ENCODE results near the gene UCP2.

UCP2 gene

DNA sequence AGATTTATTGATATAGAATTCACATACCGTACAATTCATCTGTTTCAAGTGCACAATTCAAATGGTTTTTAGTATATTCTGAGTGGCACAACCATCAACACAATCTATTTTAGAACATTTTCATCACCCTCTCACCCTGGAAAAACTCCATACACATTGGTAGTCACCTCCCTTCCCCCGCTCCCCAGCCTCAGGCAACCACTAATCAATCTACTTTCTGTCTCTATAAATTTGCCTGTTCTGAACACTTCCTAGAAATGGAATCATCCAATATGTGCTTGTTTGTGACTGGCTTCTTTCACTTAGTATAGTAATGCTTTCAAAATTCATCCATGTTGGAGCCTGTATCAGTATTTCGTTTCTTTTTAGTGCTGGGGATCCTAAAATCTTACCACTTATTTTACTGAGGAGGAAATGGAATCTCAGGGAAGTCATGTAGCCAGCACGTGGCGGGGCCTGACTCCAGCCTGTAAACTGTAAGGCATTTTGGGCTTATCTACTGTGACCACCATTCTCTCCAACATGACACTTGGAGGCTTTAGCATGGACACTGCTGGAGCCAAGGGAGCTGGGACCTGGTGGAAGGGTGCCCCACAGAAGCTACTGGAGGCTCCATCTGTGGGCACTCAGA is 27.1 kb upstream of the UCP2 start:
- DNase-seq = no peak

DNA sequence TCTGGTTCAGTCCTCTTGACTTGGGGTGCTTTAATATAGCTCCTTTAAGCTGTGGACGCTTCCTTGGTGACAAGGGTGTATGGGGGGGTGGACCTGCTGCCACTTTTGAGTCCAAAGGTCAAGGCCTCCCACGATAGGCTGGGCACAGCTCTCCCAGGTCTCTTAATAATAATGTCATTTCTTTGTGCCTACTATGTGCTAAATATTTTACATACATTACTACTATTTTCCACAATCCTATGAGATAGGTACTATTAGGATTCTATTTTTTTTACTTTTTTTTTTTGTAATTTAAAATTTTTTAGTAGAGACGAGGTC is 26.5 kb upstream of the UCP2 start:
- no peak for DNase-seq

DNA sequence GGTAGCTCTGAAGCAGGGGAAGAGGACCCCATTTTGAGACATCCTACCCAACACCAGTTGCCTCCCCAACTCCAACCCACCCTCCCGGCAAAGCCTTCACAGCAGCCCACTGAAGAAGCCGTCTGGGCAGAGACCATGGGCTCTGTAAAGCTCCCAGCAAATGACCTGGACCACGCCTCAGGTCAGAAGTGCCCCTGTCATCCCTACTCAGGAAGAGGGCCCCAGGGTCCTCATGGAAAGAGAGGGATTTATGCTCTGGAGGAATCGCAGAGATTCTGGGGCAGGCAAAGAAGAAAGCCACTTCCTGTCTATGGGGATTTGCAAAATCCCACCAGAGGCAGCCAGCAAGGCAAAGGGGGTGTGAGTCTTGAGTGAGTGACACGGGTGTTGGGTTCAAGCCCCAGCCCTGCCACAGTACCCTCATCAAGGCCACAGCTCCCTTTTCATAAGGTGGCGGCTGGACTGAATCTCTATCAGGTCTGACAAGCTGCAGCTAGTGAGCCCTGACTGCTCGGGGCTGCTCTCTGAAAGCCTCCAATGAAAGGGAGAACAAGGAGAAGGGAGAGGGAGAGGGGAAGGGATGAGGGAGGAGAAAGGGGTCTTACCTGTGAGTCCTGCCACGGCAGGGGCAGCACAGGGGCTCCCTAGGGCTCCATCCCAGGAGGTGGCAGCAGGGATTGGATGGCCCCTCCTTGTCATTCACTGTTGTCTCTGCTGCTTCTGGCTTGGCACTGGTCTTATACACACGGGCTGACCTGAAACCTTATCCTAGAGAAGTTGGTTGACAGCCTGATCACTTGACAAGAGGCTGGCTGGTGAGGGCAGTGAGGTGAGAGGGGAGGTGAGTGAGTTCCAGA is 26.0 kb upstream of the UCP2 start, which contains the start of gene UCP3:
Gene UCP3 (minus strand): TSS at position 713 of the 857 bp plus-strand sequence. CDS start 2,043 bp downstream, outside the sequence.
- DNase-seq = no peak

DNA sequence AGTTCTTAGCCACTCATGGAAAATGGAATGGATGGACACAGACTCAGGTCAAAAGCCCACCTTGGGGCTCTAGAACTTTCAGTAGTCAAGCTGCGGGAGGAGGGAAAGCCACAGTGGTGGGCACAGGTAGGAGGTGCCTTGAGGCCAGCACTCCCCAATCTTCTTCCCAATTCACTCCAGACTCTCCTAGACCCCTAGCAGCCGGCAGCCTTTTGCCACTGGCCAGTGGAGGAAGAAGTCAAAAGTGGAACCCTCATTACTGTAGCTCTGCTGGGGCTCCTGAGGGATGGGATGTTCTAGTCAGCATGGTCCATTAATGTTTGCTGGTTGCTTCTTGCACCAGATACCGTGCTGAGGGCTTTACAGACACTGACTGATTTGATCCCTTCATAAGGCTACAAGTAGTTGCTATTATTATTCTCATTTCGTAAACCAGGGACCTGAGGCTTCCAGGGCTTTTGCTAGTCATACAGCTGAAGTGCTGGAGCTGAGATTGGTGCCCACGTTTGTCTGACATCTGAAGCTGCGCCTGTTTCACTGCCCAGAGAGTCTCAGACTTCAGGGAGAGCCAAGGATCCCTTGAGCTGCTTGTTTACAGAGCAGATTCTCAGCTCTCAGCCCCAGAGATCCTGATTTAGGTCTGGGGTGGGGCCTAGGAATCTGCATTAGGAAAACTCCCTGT is 25.2 kb upstream of the UCP2 start:
- DNase-seq = no peak

DNA sequence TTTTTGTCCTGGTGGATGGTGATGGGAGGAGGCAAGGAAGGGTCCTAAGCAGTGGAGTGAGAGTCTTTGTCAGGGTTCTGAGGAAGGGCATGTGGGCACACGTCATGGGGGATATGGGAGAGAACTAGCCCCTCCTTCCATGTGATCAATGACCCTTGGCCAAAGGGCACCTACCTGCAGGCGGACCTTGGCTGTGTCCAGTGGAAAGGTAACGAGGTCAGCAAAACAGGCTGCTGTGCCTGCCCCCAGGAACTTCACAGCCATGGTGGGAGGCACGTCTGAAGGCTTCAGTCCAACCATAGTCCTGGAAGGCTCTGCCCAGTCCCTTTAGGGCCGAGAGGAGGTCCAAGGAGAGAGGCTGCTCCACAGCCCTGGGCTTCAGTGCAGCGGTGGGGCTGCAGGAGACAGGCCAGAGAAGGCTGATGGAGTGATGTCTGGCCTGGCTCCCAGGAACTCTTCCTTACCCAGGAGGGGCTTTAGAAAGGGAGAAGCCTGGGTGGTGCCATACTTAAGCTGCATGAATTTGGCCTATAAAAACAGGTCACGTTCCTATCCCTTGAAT is 24.2 kb upstream of the UCP2 start:
- no peak for DNase-seq

DNA sequence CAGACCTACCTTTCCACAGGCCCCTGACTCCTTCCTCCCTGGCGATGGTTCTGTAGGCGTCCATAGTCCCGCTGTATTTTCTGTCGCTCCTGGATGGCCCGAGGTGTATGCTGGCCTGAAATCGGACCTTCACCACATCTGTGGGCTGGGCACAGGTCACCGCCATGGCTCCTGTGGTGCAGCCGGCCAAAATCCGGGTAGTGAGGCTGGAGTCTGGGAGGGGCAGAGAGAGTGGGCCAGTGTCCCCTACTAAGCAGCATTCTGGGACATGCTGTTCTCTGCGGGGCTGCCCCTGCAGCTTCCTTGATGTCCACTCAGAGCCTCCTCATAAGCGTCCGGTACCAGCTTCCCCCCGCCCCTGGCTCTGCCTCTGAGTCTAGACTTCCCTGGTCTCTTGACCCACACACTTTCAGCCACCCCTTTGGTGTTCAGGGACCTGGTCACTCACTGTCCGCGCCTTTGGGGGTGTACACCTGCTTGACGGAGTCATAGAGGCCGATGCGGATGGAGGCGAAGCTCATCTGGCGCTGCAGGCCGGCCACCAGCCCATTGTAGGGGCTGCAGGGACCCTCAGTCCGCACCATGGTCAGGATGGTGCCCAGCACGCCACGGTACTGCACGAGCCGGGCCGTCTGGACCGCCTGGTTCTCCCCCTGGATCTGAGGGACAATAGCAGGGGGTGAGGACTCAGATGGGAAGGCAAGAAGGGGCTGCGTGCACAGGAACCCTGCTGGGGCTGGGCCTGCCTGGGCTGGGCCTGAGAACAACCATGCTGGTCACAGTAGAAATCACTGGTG is 23.3 kb upstream of the UCP2 start:
- no peak for DNase-seq

DNA sequence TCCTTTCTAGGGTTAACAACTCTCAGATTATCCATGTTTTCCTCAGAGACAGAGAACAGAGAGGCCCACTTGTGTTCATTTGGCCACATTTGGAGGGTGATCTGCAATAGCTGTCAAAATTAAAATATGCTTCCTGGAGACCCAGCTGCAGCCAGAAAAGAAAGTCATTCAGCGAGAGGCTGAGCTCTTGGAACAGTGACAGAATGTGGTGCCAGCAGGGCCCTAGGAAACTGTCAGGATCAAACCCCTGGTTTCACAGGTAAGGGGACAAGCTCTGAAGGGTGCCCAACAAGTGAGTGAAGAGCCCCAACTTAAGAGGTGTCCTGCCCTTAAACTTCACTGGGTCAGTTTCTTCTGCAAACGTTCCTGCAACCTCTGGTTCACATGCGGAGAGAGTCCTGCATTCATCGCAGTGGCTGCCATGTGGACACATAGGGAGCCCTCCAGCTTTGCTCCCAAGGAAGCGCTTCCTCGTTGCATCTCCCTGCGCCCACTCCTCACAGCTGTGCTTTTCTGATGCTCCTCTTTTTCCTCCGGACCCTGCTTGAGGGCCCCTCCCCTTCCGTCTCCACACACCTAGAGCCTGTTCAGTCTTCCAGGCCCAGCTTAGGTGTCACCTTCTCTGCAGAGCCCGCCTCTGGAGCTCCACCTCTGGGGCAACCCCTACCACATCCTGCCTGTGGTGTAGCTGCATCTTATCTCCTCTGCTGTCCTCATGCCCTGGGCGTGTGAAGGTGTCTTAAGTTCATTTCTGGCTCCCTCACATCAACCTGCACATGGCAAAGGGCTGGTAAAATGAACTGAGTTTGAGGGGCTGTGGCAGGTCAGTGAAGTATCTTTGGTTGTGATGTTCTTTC is 22.3 kb upstream of the UCP2 start:
- no peak for DNase-seq

DNA sequence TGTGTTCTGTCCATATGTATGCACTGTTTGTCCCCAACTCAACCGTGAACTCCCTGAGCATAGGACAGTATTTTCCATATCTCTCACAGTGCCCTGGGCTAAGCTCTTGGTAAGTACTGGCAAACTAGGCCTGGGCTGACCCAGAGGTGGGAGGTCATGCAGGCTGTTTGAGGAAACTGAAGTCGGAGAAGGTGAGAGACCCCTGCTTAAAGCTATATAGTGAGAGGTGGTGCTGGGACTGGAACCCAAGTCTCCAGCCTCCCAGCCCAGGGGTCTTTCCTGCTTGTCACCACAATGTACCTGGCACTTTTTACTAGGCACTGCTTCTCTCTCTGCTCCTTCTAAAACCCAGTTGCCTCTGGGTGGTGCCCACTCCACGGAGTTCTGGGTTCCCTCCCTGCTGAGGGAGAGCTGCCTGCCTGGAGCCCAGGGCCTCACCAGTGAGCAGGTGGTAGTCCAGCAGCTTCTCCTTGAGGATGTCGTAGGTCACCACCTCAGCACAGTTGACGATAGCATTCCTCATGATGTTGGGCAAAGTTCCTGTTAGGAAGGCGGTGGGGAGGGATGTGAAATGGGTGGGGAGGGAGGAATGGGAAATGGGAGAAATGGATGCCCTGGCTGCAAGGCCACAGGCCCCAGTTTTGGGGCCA is 21.5 kb upstream of the UCP2 start:
- no peak for DNase-seq

DNA sequence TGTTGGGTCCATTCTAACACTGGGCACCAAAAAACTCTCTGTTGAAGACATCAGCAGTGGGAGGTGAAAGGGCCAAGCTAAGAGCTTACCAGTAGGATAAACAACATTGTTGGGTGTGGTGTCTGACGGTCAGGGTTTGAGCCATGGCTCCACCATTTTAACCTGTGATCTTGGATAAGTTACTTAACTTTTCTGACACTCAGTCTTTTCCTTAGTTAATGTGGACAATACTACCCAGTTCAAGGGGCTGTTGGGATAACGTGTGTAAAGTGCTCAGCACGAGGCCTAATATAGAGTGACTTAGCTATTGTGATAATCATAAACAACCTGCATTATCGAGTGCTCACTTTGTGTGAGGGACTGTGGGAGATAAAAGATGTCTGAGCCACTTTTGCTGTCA is 20.2 kb upstream of the UCP2 start:
- no peak for DNase-seq

GRCh38 chr11:74001822-74002286 is 19.2 kb upstream of the UCP2 start:
- no peak for DNase-seq

GRCh38 chr11:74000307-74001133 is 17.9 kb upstream of the UCP2 start:
- DNase-seq = no peak

DNA sequence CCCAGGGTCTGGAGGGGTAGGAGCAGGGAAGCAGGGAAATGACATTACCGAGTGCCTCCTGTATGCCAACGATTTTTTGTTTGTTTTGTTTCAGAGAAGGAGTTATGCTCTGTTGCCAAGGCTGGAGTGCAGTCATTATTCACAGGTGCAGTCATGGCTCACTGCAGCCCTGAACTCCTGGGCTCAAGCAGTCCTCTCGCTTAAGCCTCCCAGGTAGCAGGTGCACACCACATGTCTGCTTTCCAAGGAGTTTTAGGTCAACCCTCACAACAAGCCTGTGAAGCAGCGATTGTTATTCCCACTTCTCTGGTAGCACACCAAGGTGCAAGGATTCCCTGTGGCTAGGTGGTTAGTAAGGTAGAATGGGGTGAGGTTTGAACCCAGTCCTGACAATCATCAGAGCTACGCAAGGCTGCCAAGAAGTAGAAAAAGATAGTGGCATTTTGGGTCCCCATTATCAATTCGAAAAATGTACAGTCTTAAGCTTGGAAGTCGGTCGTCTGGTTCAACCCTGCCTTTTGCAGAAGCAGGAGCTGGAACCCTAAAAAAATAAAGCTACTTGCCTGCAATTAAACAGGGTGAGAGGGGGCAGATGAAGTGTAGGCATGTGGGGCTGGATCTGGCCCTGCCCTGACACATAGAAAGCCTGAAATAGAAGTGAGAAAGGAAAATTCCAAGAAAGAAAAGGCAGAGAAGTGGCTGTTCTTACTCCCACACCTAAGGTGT is 17.1 kb upstream of the UCP2 start:
- no peak for DNase-seq

GRCh38 chr11:73998846-73999575 is 16.4 kb upstream of the UCP2 start:
- DNase-seq = no peak

- DNase-seq = no peak
These were observed 14.6 kb upstream of the UCP2 start for GRCh38 chr11:73997120-73997770.

DNA sequence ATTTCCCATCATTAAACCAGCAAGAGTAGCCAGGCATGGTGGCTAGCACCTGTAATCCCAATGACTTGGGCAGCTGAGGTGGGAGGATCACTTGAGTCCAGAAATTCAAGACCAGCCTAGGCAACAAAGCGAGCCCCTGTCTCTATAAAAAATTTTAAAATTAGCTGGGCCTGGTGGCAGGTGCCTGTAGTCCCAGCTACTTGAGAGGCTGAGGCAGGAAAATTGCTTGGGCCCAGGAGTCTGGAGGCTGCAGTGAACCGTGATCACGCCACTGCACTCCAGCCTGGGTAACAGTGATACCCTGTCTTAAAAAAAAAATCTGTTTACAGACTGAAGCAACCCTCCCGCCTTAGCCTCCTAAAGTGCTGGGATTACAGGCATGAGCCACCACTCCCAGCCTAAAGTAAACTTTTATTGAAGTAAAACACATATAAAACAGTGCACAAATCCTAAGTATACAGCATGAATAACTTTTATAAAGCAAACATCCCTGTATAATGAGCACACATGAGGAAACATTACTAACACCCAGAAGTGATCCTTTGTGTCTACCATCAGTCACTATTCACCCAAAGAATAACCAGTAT is 13.6 kb upstream of the UCP2 start:
- no peak for DNase-seq

DNA sequence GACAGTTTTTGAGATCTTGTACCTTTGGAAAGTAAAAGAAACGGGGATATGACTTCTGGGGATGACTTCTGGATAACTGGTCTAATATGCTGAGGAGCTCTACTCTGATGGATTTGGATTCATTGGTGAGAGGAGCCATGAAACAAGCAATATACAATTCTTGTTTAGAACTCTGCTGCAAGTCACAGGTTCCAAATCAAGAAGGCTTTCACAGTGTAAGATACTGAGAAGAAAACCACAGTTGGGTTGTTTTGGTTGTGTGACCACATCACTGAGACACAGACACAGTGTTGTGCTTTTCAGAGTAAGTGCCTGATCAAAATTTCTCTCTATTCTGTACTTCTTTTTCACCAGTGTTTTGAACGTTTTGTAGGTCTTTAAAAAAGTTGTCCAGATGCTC is 13.1 kb upstream of the UCP2 start:
- no peak for DNase-seq

DNA sequence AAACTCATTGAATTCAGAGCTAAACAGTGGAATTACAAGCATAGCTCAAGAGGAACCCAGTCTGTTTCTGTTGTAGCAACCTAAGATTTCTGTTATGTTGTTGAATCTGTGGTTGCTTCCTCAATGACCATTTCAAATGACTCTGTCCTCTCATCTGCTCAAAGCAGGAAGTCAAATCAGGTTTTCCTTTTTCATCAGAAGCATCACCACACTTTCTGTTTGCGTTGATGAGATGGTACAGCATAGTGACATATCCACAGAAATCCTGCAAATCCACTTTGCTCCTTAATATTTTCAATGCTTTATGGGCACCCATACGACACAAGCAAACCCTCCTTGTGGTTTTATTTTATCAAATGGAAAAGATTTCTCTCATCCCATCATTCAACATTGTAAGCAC is 12.6 kb upstream of the UCP2 start:
- no peak for DNase-seq

- no peak for DNase-seq
These were observed 8.9 kb upstream of the UCP2 start for GRCh38 chr11:73991471-73992006.

Data from NCI-H1694 treated with DMSO at 0.1 percent for 48 hours (cell line).